Measurements from ENCODE around the gene TNFAIP1.

DNA sequence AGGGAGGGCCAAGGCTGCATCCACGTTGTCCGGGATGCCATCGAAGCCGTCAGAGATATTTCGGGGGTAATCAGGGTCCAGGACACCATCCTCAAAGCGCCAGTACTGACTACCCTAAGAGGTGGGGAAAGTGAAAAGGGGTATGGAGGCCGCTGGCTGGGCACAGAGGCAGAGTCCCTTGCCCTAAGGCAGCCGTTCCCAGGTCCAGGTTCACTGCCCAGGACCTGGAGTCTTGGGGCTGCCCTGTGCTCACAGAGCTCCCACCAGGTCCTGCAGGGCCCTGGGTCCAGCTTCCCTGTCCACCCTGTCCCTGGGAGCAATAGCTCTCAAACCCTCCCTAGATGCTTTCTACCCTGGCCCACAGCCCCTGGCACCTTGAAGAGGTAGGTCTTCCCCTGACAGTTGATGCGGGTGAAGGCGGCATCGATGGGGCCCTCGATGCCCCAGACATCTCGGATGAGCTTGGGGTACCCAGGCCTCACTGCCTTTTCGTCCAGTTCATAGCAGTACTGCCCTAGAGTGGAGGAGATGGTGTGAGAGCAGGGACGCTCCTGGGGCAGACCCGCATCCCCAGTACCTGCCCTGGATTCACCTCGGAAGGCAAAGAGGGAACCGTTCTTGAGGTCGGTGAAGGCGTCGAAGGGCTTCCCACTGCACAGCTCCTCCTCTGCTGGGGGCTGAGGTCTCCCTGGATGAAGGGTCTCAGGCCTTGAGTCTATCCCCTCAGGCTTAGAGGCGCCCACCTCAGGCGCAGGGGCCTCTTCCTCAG is 33.5 kb downstream of the TNFAIP1 start:
- TF ChIP-seq, protein P1, sequence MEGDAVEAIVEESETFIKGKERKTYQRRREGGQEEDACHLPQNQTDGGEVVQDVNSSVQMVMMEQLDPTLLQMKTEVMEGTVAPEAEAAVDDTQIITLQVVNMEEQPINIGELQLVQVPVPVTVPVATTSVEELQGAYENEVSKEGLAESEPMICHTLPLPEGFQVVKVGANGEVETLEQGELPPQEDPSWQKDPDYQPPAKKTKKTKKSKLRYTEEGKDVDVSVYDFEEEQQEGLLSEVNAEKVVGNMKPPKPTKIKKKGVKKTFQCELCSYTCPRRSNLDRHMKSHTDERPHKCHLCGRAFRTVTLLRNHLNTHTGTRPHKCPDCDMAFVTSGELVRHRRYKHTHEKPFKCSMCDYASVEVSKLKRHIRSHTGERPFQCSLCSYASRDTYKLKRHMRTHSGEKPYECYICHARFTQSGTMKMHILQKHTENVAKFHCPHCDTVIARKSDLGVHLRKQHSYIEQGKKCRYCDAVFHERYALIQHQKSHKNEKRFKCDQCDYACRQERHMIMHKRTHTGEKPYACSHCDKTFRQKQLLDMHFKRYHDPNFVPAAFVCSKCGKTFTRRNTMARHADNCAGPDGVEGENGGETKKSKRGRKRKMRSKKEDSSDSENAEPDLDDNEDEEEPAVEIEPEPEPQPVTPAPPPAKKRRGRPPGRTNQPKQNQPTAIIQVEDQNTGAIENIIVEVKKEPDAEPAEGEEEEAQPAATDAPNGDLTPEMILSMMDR (IDR thresholded peaks at IDR 0.05; ENCODE audit: low read depth, low read length) = no peak
- TF ChIP-seq EZH2phosphoT487 (IDR thresholded peaks at IDR 0.05; ENCODE audit: low read depth) = no peak

All from OCI-LY3 (cell line).